ENCODE measurements around the gene TSC2.

The TSC2 gene

DNA sequence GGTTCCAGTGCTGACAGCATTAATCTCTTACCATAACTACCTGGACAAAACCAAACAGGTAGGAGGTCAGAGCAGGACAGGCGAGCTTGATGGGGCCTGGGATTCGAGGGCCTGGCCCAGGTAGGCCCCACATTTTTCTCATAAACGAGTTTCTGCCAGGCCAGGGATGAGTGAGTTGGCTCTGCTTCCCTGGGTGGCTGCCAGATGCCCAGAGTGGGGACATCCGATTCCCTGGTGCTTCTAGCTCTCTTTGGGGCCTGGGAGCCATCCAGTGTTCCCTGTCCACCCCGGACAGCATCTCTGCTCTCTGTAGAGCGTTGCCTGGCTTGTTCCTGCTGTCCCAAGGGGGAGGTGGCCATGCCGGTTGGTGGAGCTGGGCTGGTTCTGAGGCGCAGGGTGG is 25.1 kb downstream of the TSC2 start:
- DNase-seq: no peak

DNA sequence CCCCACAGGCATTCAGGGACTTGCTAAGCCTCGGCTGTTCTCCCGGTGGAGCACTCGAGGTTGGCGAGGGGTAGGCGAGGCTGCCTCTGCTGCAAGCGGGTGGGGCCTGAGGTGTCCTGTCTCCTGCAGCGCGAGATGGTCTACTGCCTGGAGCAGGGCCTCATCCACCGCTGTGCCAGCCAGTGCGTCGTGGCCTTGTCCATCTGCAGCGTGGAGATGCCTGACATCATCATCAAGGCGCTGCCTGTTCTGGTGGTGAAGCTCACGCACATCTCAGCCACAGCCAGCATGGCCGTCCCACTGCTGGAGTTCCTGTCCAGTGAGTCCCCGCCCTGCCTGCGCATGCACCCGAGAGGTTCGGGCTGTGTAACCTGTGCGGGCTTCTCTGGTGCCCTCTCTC is 26.3 kb downstream of the TSC2 start:
- DNase-seq: no peak

DNA sequence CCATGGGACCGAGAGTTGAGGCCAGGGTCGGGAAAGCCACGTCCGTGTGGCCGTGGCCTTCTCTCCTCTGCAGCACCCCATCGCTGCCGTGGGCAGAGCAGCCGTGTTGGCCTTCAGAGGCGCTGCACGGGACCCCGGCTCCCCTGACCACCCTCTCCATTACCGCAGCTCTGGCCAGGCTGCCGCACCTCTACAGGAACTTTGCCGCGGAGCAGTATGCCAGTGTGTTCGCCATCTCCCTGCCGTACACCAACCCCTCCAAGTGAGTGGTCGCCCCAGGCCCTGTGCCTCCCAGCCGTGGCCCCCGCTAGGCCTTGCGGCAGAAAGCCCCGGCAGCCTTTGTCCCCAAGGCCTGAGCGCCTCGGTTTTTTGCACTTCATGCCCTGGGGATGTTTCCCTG is 27.8 kb downstream of the TSC2 start:
- DNase-seq: no peak

DNA sequence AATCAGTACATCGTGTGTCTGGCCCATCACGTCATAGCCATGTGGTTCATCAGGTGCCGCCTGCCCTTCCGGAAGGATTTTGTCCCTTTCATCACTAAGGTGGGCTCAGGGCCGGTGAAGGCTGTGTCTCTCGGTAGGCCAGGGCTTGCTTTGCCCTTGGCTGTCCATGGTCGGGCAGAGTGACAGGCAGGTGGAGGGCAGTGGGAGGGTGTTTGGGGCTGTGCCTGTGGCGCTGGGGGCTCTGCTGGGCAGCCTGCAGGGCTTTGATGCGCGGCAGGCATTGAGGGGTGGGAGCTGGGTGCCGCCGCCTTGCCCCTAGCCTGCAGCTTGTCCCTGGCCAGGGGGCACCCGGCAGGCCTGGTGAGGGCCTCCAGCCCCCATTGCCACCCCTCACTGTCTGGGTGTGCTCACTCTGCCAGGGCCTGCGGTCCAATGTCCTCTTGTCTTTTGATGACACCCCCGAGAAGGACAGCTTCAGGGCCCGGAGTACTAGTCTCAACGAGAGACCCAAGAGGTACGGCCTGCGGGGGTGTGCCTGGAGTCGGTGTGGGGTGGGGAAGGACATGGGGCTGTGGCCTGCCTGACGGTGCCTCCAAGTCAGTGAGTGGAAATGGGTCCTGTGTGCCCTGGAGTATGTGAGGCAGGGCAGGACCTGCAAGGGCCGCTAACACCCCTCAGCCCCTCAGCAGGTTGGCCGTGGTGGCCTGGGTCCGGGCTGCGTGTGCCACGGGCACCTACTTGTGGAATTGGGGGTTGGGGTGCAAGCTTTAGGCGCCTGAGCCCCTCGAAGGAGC is 28.5 kb downstream of the TSC2 start:
- no peak for DNase-seq

DNA sequence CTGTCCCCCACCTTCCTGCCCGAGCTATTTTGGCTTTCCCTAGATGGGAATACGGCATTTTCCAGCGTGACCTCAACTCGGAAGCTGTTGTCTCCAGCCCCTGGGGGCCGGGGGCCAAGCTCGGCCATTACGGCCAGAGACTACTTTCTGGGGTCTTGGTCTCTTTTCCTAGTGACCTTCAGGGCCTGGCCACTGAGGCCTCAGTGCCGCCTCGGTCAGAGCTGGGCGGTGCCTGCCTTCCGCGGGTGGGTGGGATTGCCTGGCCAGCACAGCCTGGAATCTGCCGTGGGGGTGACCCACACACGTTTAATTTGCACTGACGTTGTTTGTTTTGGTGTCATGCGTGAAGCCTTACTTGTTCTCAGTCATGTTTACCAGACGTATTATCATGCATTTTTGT is 29.2 kb downstream of the TSC2 start:
- DNase-seq: no peak

DNA sequence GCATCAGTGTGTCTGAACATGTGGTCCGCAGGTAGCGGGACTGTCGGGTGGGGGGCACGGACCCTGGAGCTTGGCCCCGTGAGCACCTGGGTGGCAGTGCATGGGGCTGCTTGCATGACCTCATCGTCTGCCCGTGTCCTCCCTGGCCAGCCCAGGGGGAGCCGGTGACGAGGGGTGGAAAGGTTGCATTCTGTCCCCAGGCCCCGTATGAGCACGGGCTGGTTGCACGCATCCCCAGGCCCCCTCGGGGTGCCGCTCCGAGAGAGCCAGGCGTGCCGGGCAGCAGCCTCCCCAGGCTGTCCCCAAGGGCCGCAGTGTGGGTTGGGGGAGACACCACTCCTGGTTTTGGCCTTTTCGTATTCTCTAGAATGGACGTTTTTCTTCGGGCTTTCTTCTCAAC is 29.9 kb downstream of the TSC2 start:
- no peak for DNase-seq

DNA sequence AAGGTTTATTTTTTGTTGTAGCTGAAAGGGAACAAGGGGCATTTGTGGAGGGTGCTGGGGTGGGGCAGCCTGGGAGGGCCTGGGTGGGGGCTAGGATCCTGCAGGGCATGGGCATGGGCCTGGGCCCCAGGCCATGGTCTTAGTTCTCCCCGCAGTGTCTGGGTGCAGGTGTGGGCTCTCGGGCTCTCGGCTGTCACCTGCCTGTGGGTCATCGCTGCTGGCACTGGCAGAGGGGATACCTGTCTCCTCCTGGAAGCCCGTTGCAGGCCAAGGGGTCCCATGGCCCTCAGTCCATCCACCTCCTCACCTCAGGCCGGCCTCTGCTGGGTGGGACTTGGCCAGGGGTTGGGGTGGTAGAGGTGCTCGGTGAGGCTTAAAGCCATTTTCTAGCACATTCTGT is 30.3 kb downstream of the TSC2 start:
- no peak for DNase-seq

DNA sequence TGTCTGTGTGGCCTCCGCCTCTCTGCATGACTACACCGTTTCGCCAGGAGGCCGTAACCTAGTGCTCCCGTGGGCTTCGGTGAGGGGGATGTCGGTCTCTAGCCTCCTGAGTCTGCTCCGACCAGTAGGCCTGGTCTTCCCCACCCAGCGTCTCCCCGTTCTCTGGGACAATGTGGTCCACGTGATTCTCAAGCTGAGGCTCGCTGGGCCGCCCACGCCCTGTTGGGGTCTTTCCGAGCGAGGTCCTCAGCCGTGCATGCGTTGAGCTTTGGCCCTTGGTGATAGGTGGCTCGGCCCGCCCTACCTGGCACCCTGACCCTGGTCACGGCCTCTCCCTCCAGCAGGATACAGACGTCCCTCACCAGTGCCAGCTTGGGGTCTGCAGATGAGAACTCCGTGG is 30.9 kb downstream of the TSC2 start:
- no peak for DNase-seq

DNA sequence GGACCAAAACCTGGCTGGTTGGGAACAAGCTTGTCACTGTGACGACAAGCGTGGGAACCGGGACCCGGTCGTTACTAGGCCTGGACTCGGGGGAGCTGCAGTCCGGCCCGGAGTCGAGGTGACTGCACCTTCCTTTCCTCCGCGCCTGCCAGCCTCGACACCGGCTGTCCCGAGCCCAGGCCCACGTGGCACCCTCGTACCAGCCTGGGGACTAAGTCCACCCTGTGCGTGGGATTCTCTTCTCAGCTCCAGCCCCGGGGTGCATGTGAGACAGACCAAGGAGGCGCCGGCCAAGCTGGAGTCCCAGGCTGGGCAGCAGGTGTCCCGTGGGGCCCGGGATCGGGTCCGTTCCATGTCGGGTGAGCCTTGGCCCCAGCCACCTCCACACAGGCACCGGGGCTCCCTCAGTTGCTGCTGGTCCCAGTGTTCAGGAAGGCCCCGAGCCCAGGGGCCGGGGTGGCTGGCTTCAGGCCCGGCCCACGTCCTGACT is 31.6 kb downstream of the TSC2 start:
- no peak for DNase-seq

DNA sequence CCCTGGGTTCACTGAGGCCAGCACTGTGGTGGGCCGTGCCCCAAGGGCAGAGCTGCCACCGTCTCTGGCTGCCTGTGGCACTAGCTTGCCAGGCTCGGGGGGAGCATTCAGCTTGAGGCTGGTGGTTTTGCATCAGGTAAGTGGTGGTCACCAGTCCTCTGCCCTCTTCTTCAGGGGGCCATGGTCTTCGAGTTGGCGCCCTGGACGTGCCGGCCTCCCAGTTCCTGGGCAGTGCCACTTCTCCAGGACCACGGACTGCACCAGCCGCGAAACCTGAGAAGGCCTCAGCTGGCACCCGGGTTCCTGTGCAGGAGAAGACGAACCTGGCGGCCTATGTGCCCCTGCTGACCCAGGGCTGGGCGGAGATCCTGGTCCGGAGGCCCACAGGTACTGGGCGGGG is 32.2 kb downstream of the TSC2 start:
- no peak for DNase-seq

DNA sequence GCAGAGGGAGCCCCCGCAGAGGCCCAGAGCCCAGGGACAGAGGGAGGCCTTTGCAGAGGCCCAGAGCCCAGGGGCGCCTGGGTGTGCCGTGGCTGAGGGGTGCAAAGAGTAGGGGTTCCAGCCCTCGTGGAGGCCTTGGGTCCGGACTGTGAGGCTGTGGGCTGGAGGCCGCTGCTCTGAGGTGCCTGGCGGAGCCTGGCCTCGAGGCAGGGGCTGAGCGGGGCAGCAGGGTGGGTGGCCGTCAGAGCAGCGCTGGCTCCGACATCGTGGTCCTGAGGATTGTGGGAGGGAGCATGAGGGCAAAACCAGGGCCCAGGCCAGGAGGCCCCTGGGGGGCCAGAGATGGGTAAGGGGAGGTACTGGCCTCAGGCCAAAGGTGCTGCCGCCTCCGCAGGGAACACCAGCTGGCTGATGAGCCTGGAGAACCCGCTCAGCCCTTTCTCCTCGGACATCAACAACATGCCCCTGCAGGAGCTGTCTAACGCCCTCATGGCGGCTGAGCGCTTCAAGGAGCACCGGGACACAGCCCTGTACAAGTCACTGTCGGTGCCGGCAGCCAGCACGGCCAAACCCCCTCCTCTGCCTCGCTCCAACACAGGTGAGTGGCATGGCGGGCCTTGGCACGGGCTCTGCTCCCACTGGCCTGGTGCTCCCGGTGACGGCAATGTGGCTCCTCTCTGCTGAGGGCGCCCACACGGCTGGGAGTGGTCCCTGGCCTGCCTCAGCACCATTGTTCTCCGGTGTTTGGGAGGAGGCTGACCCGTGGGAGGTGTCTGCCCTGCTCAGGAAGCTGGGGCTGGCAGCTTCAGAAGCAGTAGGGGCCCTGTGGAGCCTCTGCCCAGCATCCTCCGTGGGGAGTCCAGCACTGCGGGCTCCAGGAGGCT is 33.7 kb downstream of the TSC2 start:
- DNase-seq: no peak

DNA sequence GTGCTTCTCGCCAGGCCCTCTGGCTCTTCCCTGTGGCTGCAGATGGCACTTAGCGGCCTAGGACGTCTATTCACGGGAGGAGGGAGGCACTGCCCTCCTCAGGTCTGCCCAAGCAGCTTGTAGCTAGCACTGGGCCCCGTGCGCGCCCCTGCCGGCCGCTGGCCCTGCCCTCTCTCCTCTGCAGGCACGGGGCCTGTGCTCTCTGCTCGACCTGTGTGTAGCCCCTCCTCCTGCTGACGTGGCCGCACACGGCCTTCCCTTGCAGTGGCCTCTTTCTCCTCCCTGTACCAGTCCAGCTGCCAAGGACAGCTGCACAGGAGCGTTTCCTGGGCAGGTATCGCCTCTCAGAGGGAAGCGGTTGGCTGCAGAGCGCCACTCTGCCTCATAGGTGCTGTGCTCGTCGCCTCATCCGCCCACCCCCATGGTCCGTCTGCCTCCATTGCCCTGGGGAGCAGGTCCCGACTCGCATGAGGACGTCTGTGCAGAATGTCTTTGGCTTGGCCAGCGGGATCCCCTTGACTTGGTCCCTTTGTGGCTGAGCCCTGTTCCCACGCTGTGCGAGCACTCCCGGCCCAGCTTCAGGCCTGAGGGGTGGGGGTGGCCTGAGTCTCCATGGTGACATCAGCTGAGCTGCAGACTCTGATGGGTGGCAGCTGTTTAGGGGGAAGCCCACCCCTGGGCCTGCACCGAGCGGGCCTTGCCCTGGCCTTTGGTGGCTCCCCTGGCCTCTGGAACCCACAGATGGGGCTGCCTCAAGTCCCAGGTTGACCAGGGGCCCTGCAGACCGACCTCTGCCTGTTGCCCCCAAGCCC is 34.6 kb downstream of the TSC2 start:
- DNase-seq: no peak

DNA sequence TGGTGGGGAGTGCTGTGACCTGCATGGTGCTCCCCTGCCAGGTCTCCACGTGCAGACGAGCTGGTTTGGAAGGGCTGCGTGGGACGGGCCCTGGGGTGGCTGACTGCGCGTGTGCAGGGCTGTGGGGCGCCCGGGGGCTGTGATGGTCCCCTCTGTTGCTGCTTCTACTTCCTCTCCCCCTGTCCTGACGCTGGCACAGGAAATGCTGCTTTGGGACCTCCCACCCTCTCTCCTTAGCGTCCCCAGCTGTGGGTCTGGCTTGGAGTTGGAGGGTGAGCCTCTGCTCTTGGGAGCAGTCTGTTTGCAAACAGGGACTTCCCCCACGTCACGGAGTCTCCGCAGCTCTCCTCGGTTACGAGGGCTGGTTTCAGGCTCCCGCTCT is 35.2 kb downstream of the TSC2 start:
- DNase-seq: no peak

DNA sequence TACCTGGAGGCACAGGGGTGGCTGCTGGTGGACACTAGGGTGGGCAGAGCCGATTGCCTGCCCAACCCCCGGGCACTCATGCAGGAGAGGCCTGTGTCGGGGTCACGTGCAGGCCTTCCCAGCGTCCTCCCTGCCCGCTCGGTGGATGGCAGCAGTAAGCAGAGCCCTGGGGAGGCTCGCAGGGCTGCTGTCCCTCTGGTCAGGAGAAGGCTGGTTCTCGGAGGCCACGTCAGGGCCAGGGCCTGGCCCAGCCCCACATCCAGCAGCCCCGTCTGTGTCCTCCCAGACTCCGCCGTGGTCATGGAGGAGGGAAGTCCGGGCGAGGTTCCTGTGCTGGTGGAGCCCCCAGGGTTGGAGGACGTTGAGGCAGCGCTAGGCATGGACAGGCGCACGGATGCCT is 35.6 kb downstream of the TSC2 start:
- DNase-seq: no peak

DNA sequence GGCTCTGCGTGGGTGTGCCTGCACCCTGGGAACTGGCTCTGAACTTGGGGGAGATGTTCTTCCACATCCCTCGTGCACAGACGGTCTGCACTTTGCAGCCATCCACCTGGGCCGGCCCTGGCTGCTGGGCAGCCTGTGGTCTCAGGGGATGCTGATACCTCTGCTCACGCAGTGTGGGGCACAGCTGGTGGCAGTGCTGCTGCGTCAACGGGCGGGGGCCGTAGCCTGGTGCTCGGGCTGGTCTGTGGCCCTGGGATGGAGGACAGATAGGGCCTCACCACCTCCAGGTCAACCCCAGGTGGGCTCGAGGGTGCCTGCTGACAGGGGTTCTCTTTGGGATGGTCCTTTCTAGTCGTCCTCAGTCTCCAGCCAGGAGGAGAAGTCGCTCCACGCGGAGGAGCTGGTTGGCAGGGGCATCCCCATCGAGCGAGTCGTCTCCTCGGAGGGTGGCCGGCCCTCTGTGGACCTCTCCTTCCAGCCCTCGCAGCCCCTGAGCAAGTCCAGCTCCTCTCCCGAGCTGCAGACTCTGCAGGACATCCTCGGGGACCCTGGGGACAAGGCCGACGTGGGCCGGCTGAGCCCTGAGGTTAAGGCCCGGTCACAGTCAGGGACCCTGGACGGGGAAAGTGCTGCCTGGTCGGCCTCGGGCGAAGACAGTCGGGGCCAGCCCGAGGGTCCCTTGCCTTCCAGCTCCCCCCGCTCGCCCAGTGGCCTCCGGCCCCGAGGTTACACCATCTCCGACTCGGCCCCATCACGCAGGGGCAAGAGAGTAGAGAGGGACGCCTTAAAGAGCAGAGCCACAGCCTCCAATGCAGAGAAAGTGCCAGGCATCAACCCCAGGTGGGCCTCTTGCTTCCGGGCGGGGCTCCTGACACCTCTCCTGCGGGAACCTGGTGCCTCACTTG is 36.3 kb downstream of the TSC2 start:
- DNase-seq: no peak

DNA sequence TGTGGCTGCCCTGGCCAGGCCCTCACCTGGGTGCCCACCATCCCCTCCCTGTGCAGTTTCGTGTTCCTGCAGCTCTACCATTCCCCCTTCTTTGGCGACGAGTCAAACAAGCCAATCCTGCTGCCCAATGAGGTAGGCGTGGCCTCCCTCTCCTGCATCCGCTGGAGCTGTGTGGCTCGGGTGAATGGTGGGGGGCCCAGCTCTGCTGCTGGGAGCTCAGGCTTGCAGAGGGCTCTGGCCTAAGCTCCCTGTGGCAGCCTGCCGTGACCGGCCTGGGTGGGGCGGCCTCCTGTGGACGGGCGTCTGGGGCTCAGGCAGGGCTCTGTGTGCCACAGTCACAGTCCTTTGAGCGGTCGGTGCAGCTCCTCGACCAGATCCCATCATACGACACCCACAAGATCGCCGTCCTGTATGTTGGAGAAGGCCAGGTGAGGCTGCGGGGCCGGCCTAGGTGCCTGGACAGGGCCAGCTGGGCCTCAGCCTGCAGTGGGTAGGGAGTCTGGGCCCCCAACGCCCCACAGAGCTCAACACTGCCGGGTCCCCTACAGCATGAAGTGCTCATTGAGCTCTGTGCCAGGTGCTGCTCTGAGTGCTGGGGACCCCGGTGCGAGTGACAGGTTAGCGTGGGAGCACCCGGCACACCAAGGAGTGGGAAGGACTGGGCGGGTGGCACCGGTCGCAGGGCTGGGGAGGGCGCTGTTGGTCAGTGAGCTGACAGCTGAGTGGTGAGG is 37.3 kb downstream of the TSC2 start:
- no peak for DNase-seq

DNA sequence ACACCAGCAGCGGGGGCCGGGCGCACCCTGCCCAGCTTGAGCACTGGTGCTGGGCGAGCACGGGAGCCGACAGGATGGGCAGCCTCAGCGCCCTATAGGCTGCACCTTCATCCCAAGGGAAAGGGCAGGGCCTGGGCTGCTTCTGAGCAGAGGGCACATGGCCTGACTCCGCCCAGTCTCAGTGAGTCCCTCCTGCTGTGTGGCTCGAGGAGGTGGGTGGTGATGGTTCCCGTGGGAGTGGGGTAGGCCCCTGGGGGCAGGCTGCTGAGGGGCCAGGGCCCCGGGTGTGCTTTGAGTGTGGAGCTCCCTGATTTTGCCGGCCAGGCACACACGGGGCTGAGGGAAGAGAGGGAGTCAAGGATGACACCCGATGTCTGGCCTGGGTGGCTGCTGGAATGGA is 37.9 kb downstream of the TSC2 start:
- no peak for DNase-seq

DNA sequence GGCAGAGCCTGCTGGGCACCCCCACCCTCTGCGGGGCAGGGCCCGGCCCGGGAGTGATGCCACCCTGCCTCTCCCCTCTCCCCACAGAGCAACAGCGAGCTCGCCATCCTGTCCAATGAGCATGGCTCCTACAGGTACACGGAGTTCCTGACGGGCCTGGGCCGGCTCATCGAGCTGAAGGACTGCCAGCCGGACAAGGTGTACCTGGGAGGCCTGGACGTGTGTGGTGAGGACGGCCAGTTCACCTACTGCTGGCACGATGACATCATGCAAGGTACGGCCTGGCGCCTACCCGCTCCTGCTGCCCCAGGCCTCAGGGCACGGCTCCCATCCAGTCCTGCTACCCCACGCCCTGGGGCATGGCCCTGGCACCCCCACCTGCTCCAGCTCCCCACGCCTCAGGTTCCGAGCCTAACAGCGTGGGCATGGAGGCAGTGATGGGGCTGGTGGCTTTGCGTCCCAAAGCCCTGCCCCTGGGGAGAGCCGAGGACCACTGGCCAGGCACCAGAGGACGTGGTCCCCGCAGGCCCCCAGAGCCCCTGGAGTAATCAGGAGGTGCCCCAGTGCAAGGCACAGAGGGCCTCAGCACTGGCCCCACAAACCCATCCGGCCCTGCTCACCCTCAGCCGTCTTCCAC is 38.4 kb downstream of the TSC2 start:
- no peak for DNase-seq

DNA sequence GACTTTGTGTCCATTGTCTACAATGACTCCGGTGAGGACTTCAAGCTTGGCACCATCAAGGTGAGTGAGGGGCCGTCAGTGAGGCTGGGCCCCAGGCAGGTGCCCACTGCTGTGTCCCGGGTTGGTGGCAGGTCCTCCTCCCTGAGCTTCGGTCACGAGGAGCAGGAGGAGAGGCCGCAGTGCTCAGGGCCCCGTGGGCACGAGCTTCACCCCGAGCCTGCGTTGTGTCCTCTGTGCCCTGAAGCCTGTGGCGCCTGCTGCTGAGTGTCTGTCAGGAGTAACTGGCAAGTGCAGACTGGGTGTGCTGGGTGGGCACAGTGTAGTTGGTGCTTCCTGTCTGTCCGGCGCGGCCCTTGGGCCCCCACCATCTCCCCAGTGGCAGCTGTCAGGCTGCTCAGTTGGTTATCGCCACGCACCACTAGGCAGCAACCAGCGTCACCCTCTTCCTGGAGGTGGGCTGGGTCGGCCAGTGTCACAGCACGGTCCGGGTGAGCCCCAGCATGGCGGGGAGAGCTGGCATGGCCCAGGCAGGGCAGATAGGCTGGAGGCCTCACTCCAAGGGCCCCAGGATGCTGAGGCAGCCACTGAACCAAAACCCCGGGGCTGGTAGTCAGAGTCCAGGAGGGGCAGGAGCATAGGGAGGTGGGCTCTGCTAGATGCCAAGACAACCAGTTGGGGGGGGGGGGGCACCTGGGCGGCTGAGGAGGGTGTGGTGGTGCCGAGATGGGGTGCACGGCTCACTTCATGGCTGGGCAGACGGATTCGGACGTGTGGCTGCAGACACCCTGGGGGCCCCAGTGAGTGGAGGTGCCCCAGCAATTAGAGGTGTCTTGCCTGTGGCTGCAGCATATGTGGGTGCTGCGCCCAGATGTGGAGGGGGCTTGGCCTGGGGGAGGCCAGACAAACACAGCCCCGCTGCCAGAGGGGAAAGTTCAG is 39.3 kb downstream of the TSC2 start:
- DNase-seq: no peak

Measured in midbrain (tissue), 1 donor.